A673 (cell line): ENCODE measurements around the gene TMEM44. TPM values are rescaled to one million over a fixed set of nuclear protein-coding genes. Genes with fewer than 3 reads are reported as not detected.
A peak's percentile ranks its signal among the peaks of the same experiment; 100 is the strongest.

Experiments
- BruUV-seq: library from RNA; stranded (reverse); fragments of 400-500 nt; replicated peaks from 2 replicates; lab custom pipeline; 2021; lab: Mats Ljungman, UMichigan
- CTCF ChIA-PET: fragments of 300-600 bp; sonication (Branson Sonifier 250); formaldehyde crosslinking; loops from one replicate; lab custom pipeline; 2022; ENCODE audit warnings: antibody characterized with exemption; lab: Charles Lee
- POLR2A ChIA-PET: fragments of 300-600 bp; sonication (Branson Sonifier 250); formaldehyde crosslinking; loops from one replicate; lab custom pipeline; 2022; ENCODE audit warnings: antibody characterized with exemption; ENCODE audit not compliant: low non-redundant PET; lab: Charles Lee
- DNase-seq: peaks from one replicate; pipeline ENCODE4 v3.0.0-alpha.2; 2015; ENCODE audit warnings: low spot score
- H3K27ac ChIP-seq: fragments of 200-600 bp; sonication (generic); 2 replicates; pipeline ENCODE4 v1.5.1; 2016; ENCODE audit warnings: mixed run types, low read depth, mild to moderate bottlenecking, mixed read lengths, antibody characterized with exemption, low read length; ENCODE audit not compliant: poor library complexity, severe bottlenecking
- H3K27me3 ChIP-seq: fragments of 200-600 bp; sonication (generic); replicated peaks from 2 replicates; pipeline ENCODE4 v1.6.1; 2017; ENCODE audit warnings: mixed run types, low read depth, mild to moderate bottlenecking, mixed read lengths, antibody characterized with exemption, low read length; ENCODE audit not compliant: insufficient read depth, poor library complexity
- H3K36me3 ChIP-seq: fragments of 200-600 bp; sonication (generic); 2 replicates; pipeline ENCODE4 v1.6.1; 2016; ENCODE audit warnings: mixed run types, mild to moderate bottlenecking, mixed read lengths, antibody characterized with exemption, low read length; ENCODE audit not compliant: insufficient read depth, poor library complexity, severe bottlenecking
- H3K4me1 ChIP-seq: fragments of 200-600 bp; sonication (generic); 2 replicates; pipeline ENCODE4 v1.6.1; 2017; ENCODE audit warnings: mixed run types, mild to moderate bottlenecking, mixed read lengths, antibody characterized with exemption, low read length; ENCODE audit not compliant: insufficient read depth, poor library complexity, severe bottlenecking
- H3K4me3 ChIP-seq: fragments of 200-600 bp; sonication (generic); 2 replicates; pipeline ENCODE4 v1.5.1; 2016; ENCODE audit warnings: low read depth, mixed run types, mild to moderate bottlenecking, mixed read lengths, low read length; ENCODE audit not compliant: poor library complexity, severe bottlenecking
- H3K9me3 ChIP-seq: fragments of 200-600 bp; sonication (generic); 2 replicates; pipeline ENCODE4 v1.6.1; 2016; ENCODE audit warnings: mixed run types, low read depth, mild to moderate bottlenecking, mixed read lengths, antibody characterized with exemption, low read length; ENCODE audit not compliant: poor library complexity, severe bottlenecking
- CTCF ChIP-seq: fragments of 300-800, 200-600 bp; sonication (generic); conservative IDR thresholded peaks from 2 replicates; pipeline ENCODE4 v1.5.1; 2017; ENCODE audit warnings: low read depth, mild to moderate bottlenecking, antibody characterized with exemption, low read length, moderate library complexity, mixed read lengths
- EZH2 ChIP-seq: fragments of 200-600 bp; sonication (generic); IDR thresholded peaks from 2 replicates; pipeline ENCODE4 v1.6.1; 2017; ENCODE audit warnings: borderline replicate concordance, low read depth, mild to moderate bottlenecking, mixed read lengths, antibody characterized with exemption, low read length; ENCODE audit not compliant: poor library complexity, severe bottlenecking
- intact Hi-C: fragments of 100-400 bp; cut with micrococcal nuclease; formaldehyde crosslinking; loops from one replicate; pipeline ENCODE4 v1.10.0; 2022; ENCODE audit not compliant: unreplicated experiment
- total RNA-seq: library from RNA; stranded (reverse); gene quantifications from 2 replicates; pipeline ENCODE4 v1.2.3, GENCODE V29; 2021

Gene TMEM44
- total RNA-seq, 1 experiment from 2014 or later, result 20.9 TPM

DNA sequence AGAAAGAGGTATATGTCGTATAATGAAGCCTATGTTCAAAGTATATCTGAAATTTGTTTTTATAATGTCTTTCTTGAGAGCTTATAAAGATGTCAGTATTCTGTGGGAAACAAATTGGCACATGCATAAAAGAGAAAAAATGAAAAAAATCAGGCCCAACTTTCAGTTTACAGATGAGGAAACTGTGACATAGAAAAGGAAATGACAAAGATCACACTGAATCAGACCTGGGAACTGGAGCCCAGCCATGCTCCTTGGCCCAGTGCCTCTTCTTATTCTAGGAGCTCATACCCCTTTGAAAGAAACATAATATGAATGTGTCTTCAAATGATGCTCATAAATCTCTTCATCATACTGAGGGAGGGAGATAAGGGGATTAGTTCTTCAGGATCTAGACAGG is 48.4 kb downstream of the TMEM44 start:
- H3K27ac ChIP-seq, result peak overlapping the region; percentile 90
- TSS peak; percentile 73 for BruUV-seq
- no peak for DNase-seq

DNA sequence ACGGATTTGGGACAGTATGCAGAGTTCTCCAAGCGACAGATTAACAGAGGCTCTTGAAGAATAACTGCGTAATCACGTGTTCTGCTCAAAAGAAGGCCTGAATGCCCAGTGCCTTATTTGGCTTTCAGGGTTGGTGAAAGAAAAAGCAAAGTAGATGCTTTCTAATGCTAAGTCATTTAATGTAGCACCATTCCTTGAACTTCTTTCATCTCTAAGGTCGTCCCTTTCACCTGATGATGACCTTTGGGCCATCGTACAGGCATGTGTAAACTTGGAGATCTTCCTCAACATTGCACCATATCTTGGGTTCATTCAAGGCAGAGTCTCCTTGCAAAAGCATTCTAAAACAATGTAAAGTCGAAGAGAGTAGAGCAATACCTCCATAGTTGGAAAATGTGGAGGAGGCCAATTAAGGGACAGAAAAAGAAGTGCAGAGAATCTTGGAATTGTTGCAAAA is 48.9 kb downstream of the TMEM44 start:
- TF ChIP-seq CTCF (no peak), EZH2 (no peak)
- POLR2A ChIA-PET, result interaction anchor here (0.7 kb wide), 1 partner anchor 12 kb away, joined by 3 read pairs; no protein-coding TSS in a partner anchor
- Histone ChIP-seq H3K27ac (peak overlapping the region; percentile 90), H3K27me3 (no peaks in the 10 kb centered on the region), H3K36me3 (no peaks in the 10 kb centered on the region), H3K9me3 (no peaks in the 10 kb centered on the region), H3K4me1 (peaks cover 6% of the 10 kb centered on the region), H3K4me3 (peak overlapping the region; percentile 88)
- CTCF ChIA-PET, result no interaction called here
- intact Hi-C loops, result no loop called here
- BruUV-seq, result no TSS peak
- DNase-seq, result no peak

More for the DNA sequence above, 48.4 kb downstream of the TMEM44 start:
- no peaks in the 10 kb centered on the region for H3K9me3 ChIP-seq
- POLR2A ChIA-PET, result no interaction called here
- CTCF ChIA-PET, result no interaction called here
- H3K4me1 ChIP-seq, result peaks cover 6% of the 10 kb centered on the region
- intact Hi-C loops, result no loop called here
- no peak for TF ChIP-seq EZH2
- no peak for TF ChIP-seq CTCF
- H3K4me3 ChIP-seq, result peak overlapping the region; percentile 88
- H3K36me3 ChIP-seq, result no peaks in the 10 kb centered on the region
- H3K27me3 ChIP-seq, result no peaks in the 10 kb centered on the region

- Histone ChIP-seq H3K9me3 (no peaks in the 10 kb centered on the region), H3K36me3 (no peaks in the 10 kb centered on the region), H3K4me3 (no peak overlapping the region), H3K27me3 (no peaks in the 10 kb centered on the region), H3K4me1 (peaks cover 6% of the 10 kb centered on the region), H3K27ac (no peak overlapping the region)
- ChIA-PET POLR2A (interaction anchor here (0.7 kb wide), 1 partner anchor 1531 kb away, joined by 4 read pairs; no protein-coding TSS in a partner anchor), CTCF (interaction anchor here (1.0 kb wide), 1 partner anchor 9 kb away, joined by 3 read pairs; no protein-coding TSS in a partner anchor)
- no TSS peak for BruUV-seq
- TF ChIP-seq CTCF (no peak), EZH2 (no peak)
- intact Hi-C loops, result no loop called here
- no peak for DNase-seq
Observed at GRCh38 chr3:194582196-194582905, 50.9 kb downstream of the TMEM44 start.
